HuH-7 (cell line): ENCODE results near the gene MTCL3.

Experiments used
- DNase-seq: peaks from one replicate; pipeline ENCODE4 v3.0.0; 2011; ENCODE audit warnings: low spot score

Gene MTCL3

DNA sequence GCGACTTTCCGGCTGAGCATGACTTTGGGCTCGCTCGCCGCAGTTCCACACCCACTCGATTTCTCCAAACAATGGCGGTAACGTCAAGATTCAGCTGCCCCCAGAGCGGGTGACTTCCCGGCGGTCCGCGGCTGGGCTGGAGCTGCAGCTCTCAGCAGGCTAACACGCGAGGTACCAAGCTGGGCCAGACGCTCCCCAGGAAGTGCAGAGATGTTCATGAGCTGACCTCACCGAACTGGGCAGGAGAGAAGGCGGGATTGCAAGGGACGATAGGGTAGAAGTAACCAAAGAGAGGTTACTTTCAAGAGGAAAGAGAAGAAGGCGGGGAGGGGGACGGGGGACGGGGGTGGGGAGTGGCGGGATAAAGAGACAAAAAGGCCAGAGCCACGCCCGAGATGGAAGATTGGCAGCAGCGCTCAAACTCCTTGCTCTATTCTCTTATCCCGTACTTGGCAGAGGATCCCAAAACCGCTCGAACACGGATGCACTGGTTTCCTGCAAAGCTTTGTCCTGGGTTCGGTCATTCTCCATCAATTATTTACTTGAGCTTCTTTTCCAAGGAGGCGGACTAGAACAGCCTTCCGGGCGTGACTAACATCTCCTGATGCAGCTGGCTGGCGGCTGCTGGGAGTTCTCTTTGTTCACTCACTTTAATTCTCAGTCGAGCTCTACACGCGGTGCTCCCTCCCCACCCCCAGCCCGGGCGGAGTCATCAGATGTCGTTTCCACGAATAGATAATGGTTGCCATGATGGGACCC lies at the start of gene MTCL3:
TSS of gene MTCL3 (minus strand) at position 626 of the 759 bp plus-strand sequence.
- DNase-seq = no peak

DNA sequence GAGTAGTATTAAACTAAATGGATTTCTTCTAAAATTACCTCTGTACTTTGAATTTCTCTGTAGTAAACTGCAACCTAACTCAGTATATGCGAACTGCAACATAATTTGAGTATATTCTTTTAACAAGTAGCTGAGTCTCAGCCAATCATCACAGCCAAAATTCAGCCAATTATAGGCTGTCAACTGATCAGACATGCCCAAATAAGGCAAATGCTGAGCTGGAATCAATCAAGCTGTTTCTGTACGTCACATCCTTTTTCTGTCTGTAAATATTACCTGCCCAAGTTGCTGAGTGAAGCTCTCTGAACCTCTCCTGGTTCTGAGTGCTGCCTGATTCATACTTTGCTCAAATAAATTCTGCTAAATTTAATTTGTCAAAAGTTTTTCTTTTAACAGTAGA lies 48.3 kb upstream of the MTCL3 start:
- DNase-seq = no peak

DNA sequence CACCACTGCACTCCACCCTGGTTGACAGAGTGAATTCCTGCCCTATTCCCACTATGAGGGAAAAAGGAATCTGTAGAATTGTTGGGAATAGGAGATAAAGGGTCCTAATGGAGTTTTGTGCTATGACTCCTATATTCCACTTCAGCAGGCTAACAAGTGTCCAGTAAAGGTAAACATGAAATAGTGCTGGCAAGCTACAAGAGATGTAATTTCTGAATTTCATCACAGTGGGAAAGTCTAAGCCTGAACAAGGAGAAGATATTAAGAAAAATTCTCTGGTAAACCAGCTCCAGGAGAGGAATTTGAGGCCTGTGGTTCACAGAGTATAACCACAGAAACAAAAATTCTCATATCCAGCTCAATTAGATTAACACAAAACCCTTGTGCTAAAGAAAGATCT lies 47.5 kb upstream of the MTCL3 start:
- DNase-seq = no peak

DNA sequence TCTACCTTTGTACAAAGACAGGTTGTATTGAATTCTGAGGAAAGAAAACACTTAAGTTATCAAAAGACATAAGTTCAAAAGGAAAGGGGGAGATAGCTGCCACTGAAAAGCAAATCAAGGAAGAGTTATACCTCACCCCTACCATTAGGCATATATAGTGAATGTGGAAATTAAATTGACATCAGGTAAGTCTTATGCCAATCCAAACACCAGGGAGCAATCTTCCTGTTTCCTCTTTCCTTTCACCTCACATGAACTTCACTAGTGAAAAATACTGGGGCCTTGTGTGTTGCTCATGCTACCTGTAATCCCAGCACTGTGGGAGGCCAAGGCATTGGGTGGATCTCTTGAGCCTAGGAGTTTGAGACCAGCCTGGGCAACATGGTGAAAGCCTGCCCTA lies 47.0 kb upstream of the MTCL3 start:
- no peak for DNase-seq

DNA sequence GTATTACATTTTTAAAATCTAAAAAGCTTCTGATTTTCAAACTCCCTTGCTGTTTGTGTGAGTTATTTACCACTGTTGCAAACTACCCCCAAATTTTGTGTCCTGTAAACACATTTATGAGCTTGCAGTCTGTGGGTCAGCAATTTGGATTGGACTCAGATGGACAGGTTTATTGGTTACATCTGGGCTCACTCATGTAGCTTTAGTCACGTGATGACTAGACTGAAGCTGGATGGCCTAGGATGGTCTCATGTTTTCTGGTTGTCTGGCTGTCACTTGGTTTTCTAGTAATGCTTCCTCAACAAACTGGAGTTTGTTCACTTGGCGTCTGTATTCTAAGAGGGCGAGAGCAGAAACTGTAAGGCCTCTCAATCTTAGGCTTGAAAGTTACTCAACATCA lies 45.6 kb upstream of the MTCL3 start:
- DNase-seq = no peak

DNA sequence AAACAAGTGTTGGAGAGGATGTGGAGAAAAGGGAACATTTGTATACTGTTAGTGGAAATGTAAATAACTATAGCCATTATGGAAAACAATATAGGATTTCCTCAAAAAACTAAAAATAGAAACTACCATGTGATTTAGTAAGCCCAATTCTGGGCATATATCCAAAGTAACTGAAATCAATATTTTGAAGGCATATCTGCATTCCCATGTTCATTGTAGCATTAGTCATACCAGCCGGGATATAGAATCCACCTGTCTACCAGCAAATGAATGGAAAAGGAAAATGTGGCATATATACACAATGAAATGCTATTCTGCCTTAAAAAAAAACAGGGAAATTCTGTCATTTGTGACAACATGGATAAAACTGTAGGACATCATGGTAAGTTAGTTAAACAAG lies 42.5 kb upstream of the MTCL3 start:
- no peak for DNase-seq

DNA sequence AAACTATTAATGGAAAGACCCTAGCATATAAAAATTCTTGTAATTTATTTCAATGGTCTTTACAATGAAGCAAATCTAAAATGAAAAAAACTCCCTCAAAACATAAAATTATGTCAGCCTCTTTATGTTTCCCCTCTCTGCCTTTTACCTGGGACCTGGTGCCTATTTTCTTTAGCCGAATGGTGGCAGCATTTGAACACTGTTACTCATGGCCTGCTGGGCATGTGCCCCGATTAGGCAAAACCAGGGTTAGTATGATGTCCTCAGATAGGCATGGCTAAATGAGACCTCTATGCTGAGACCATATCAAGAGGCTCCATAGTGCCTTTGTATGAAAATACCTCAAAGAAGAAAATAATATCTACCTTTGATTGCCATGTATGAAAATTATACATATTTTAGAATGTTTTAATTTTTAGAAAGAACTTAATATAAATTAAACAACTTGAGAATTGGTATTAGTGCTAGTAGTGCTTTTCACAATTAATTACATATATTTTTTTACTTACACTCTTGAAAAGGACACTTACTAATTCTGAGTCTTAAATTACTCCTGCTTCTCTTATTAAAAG lies 35.4 kb upstream of the MTCL3 start:
- peak; percentile 28 for DNase-seq

DNA sequence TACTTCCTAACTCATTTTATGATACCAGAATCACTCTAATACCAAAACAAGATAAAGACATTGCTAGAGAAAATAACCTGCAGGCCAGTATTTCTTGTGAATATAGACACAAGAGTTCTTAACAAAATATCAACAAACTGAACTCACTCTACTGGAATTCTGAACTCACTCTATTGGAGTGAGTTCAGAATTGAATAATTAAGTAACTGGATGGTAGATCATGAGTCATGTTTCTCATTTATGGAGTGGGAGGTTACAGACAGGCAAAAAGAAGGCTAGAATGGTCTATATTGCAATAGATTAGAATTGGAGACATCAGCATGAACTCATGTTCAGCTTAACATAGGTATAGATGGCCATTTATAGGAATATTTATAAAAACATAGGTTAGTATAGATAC lies 31.3 kb upstream of the MTCL3 start:
- no peak for DNase-seq

DNA sequence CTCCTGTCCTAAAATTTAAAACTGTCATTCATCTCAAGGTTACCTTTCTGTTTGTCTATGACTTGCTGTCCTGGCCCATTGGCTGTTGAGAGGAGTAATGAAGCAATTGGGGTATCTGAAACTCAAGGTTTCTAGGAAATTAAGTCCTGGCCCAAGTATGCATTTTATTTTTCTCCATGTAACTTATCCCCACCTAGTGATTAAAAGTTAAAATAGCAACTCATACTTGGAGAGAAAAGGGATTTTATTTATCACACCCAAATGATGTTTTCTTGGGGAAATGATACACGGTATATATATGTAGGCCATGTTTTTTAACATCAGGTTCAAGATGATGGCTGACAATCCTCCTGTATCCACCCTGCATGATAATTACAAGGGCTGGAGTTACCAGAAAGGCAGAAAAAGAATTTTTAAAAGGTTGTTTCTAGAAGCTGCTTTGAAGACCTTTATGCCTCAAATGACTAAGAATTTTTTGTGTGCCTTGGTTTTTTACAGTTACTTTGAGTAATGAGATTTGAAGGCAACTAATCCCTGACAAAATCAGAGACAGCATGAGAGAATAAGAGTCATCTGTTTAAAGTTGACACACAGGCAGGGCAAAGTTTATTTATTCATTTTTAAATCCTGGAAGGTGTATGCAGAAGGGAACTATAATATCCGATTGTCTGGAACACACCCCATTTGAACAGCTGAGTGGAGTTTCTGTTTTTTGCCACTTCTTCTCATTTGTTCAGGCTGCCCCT lies 28.9 kb upstream of the MTCL3 start:
- no peak for DNase-seq

DNA sequence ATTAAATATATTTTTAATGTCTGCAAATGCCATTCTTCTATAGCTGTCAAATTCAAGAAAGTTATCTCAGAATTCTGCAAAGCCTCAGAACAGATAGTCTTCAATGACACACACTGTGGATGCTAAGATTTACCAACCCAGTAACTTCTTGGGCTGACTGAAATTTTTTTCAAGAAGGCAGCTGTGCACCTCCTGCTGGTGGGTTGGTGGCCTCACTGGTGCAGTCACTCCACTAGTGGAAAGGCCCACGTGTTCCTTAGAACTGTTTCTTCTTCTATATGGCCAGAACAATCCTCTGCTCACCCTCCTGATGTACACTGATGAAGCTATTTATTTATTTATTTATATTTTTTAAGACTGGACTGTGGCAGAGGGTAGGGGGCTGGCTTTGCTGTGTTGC lies 28.1 kb upstream of the MTCL3 start:
- DNase-seq = no peak

DNA sequence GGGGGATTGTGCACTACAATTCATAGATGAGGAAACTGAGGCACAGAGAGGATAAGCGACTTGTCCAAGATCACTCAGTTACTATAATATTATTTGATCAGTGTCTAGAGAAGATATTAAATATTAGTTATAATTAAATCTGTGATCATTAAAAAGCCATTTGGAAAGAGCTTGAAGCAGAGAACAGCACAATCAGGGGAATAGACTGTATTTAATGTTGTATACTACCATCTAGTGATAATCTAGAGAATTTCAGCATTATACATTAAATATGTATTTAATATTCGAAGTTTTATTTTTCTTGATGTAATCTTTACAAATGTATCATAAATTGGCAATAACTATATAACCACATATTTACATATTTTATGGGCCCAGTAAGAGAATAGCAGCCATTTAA lies 20.1 kb upstream of the MTCL3 start:
- no peak for DNase-seq

DNA sequence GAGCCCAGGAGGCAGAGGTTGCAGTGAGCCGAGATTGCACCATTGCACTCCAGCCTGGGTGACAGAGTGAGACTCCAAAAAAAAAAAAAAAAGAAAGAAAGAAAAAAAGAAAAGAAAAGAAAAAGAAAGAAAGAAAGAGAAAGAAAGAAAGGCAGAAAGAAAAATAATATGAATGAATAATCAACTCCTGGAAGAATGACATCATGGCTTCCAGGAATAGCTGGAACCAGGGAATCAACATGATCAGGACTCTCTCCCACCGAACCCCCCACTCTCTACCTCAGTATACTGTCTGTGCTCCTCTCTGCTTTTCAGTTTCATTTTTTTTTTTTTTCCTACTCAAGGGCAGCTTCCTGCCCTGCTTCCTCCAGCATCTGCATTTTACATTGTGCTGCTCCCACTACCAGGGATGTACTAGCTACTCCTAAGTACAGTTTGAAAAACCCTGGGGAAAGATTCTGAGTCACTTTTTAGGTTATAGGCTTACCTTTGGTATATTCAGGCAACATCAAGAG lies 19.7 kb upstream of the MTCL3 start:
- DNase-seq = no peak

DNA sequence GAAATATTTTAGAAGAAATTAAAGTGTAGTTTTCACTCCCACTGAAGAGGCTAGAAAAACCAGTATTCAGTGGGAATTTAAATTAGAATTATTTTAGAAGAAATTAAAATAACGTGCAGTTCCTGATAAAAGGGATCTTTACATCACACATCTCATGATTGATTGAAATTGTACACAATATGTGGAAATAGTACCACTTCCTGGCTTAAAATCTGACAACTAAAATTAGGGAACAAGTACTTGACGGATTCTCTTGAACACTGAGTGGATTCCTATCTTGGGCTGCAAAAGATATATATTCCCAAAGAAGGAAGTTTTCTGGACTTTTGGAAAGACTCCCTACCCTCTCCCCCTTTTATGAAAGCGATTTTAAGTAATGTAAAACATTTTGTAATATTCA lies 14.6 kb upstream of the MTCL3 start:
- no peak for DNase-seq

DNA sequence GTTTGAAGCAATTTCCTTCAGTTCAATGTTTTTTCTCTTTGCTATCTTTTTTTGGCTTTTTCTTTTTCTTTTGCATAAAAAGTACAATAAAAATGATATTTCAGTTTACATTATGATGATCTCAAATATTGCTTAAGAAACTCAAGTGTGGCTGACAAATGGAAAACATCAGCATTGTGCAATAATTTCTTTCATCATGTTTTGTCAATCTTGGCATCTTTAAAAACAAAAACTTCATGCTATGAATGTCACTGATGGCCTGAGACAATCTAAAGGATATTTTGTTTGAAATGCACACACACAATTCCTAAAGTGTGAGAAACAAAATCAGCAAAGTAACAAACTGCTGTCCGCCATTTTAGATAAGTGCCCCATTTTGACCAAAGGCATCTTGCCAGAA lies 13.9 kb upstream of the MTCL3 start:
- DNase-seq = no peak

DNA sequence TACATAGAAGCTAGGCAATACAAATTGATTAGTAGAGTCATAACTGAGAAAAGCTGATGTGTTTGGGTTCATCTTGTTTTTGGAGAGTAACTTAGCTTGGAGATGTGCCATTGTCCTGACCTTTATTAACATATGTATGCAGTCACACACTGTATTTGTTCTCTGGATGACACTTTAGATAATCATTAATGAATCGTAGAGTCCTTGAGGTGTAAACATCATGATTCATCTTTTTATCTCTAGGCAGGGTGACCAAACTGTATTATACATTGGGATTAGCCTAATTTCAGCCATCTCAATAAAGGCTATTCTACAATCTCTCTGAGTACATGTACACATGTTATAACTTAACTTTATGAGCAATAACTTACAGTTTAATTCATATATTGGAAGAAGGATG lies 3.6 kb upstream of the MTCL3 start:
- no peak for DNase-seq

DNA sequence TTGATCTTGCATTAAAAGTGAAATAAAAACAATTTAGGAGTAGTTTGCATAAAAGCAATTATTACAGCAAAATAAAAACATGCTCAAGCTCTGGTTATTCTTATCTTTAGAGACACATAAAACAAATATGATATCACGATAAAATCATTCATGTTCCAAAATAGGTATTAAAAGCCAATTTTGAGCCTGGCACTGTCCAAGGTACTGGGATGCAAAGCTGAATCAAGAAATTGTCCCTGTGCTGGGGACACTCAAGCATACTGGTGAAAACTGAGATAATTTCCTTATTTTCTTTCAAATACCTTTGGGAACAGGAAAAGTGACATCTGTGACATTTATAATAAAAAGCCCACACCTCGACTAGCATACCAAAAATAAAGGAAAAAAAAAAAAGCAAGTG lies 931 bp upstream of the MTCL3 start:
- no peak for DNase-seq

DNA sequence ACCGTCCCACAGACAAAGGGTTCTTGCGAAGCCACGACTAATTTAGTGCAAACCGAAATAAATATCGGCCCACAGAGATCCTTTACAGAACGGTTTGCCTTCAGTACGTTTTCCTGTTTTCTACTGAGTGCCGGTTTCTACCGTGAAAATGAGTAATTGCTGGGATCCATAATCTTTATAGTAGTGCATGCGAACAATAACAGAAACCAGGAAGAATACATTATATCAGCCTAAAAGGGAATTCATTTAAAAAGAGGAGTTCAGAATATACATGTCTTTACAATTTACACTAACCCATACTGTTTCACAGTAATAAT lies 292 bp upstream of the MTCL3 start:
- no peak for DNase-seq

DNA sequence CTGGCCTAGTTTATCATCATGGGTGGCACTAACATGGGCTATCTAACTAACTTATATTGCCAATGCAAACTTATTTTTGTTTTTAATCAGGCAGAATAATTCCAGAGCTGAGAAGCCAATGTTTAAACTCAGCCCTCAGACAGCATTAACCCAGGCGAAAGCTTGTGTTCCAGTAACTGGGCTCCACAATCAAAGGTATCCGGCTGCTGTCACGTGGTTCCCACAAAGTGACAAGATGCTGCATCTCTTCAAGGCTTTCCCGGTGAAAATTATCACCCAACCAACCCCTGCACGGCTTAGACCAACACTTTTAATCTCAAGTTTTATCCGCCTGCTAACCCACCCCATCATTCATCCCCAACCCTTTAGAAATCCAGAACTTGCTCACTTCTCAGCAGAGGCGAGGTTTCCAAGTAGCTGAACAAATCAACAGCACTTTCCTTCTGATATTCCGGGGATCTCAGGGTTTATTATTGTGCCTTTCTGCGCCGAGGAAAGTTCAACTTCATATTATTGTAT lies 885 bp downstream of the MTCL3 start:
- DNase-seq = no peak

DNA sequence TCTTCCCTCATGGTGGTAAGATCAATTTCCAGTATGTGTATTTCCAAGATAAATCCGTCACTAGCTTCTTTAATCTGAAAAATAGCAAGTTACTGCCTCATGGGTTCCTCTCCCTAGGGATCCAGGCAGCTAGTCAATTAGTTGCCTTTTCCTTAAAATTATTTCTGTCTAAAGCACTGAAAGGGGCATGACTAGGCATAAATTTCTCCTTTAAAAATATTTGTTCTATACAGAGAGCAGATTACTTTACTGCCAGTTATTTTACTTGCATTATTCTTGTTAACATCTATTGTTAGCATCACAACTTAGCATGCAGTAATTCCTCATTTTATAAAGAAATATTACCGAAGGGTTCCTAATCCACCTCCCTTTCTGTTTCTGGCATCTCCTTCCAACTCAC lies 1.4 kb downstream of the MTCL3 start:
- DNase-seq = no peak

DNA sequence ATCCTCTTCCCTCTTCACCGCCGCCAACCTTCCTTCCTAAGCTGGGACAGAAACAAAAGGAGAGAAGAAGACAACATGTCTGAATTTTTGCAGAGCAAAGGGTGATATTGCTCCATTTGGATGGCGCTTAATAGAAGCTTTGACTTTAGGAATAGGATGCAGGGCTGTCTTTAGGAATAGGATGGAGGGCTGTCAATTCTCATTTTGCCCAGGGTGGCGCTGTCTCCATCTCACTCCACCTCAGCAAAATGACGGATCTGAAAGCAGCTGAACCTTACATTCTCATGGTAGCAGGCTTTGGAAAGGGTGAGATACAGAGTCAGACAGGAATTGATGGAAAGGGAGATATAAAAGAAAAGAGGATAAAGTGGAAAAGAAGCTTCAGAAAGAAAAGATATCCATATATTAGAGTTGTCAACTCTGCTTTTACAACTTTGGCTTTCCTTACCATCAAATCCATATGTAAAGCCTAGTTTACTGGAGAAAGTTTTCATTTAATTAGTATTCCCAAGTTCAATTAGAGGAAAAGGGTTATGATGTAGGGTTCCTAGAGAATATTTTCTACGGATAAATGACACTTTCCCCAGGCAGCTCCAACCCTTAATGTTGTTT lies 2.4 kb downstream of the MTCL3 start:
- peak; percentile 83 for DNase-seq

DNA sequence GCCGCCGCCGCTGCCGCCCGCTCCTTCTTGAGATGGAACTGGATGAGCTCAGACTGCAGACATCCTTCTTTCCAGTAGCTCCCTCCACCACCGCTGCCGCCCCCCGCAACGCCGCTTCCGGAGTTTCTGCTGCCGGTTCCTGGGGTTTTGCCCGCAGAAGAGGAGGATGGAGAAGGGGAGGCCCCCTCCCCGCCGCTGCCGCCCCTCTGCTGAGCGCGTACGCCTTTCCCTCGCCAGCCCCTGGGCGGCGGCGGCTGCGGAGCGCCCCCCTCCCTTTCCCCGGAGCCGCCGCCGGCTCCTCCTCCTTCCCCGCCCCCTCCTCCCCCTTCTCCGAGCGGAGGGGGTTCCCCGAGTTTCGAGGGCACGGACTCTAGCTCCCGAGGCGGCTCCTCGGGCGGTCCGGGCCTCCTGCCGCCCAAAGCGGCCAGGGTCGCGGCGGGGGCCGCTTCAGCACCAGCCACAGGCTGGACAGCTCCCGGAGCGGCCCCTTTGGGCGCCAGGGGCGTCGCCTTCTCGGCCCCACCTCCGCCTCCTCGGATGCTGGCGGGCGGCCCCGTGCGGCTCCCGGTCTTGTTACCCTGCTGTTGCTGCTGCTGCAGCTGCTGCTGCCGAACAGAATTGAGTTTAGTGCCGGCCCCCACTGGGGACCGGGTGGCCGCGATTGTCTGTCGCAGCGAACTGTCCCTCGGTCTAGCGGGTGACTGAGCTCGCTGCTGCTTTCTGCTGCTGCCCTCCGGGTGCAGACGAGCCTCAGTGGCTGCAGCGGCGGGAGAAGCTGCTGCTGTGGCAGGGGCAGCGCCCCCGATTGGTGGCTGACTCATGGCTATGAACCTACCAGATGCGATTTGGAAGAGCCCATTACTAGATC lies 3.1 kb downstream of the MTCL3 start:
- DNase-seq = peak; percentile 70
